Activated CD4-positive, alpha-beta T cell treated with anti-CD3 and anti-CD28 coated beads for 24 hours (primary cell): Measurements from ENCODE around the gene CDH23.

Experiments used
- DNase-seq, 2 donors: peaks; one replicate each; pipeline ENCODE4 v3.0.0-alpha.2; 2020; ENCODE audit warnings: low read depth in 2 of 2

CDH23 gene

DNA sequence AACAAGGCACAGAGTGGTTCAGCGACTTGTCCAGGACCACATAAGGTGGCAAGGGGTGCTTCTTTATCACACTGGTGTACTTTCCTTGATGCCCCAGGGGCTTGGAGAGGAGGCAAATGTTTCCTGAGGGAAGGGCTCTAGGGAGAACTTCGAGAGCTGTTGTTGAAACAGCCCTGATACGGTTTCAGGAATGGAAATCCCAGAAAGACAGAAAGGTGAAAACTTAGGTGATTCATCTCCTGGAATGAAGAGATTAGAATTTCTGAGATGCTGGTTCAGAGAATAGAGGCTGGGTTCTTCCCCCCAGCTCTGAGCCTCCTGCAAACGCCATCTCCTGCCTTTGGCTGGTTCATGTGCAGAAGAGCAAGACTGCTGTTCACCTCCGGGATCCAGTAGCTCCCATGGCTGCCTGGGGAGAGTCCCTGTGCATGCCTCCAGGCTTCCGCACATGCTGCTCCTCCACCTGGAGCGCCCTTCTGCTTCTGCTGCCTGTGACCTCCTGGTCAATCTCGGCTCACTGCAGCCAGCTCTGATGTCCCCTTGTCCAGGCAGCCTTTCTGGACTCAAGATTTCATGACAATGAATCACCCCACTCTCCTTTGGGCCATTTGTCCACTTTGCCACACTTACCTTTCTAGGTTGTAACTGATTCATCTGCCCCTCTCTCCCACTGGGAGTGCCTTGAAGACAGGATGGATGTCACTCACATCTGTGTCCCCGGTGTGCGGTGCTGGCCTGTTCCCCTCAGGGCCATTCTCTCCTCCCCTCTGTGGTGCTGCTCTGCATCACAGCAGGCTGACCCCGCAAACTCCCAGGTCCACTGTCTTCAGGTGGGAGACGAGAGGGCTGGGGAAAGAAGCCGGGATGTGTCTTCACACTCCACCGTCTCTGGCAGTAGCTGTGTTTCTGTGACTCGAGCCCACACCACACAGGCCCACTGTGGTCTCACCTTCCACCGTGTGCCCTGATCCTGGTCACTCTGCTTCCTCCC lies 3.6 kb upstream of the CDH23 start:
- DNase-seq = no peak

- DNase-seq = no peak
Observed at GRCh38 chr10:71393841-71394475, 2.8 kb upstream of the CDH23 start.

DNA sequence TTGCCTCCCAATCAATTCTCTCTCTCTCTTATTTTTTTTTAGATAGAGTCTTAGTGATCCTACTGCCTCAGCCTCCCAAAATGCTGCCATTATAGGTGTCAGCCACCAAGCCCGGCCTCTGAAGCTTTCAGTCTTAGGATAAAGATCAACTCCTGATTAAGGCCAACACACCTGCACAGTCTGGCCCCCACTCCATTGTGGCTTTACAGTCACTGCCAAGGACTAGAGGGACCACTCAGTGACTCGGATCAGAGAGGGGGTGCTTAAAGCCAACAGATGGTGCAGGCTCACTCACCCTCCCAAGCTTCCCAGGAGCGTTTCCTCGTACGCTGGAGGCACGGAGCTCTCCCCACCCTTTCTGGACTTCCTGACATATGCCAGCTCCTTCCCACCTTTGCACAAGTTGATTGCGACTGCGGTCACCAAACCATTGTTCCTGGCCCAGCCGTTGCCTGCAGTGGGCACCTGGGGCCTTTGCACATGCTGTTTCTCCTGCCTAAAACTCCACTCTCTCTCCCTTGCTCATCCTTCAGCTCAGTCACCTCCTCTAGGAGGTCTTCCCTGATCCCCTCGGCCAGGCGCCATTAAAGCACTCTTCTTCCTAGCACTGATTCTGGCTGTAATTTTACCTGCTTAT lies 1.7 kb upstream of the CDH23 start:
- DNase-seq = no peak

GRCh38 chr10:71395621-71396020 lies 1.1 kb upstream of the CDH23 start:
- DNase-seq = no peak

GRCh38 chr10:71396084-71396710 lies 523 bp upstream of the CDH23 start:
- DNase-seq = no peak

DNA sequence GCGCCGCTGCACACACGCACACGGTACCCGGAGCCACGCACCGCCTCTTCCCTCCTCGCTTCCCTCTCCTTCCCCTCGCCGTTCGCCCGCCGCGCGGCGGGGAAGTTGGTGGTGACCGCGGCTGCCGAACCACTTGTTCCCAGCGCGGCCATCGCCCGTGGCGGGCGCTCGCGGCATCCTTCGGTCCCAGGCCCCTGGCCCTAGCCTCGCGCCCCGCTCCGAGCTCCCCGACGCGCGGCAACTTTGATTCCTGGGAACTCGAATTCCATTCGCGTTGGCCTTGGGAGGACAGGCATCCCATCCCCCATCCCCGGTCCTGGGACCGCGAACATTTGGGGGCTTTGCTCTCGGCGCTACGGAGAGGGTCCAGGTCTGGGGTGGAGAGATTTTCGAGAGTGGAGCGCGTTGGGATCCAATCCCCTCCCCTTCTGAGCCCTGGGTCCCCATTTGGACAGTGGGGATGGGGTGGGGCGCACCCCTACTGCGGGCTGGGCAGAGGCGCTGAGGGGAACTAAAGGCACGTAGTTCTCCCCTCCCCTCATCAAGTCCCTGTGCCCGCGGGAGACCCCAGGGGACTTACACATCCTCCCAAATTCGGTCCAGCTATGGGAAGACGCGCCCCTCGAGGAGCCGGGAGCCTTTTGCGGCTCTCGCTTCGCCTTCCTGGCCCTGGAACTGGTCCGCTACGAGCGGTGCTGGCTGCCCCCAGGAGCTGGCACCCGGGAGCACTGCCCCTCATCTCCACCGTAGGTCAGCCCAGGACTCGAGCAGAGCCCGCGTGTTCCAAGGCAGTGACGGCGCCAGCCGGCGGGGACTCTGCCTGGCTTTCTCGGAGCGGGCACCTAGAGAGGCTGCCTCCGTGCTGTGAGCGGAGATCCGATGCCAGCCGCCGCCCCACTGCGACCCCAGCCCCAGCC lies 834 bp downstream of the CDH23 start:
- no peak for DNase-seq

DNA sequence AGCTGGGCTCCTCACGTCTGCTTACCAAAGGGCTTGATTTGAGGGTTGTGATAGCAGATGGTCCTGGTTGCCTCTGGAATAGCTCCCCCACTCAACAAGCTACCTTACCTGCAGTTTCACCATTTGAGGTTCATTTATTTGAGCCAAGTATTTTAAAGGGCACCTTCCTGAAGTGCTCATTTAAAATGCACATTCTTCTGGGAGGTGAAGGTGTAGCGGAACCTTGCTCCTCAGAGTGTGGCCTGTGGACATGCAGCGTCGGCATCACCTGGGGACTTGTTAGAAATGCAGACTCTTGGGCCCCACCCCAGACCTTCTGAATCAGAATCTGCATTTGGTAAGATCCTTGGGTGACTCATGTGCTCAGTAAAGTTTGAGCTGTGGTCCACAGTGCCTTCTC lies 2.3 kb downstream of the CDH23 start:
- DNase-seq = no peak

DNA sequence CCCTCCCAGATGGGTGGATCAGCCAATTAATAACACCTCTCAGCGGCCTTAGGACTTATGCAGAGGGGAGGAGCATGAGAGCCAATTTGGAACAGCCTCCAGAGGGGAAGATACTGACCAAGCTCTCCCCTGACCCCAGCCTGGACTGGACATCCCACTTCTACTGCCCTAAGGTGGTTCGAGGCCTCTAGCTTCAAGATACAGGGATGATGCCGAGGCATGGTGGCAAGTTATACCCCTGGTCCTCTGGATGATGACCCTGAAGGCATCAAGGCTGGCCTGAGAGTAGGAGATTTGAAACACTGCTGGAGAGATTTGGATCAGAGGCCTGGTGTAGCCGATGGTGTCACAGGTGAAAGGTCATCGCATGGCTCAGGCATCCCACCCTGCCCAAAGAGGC lies 3.2 kb downstream of the CDH23 start:
- DNase-seq = no peak

DNA sequence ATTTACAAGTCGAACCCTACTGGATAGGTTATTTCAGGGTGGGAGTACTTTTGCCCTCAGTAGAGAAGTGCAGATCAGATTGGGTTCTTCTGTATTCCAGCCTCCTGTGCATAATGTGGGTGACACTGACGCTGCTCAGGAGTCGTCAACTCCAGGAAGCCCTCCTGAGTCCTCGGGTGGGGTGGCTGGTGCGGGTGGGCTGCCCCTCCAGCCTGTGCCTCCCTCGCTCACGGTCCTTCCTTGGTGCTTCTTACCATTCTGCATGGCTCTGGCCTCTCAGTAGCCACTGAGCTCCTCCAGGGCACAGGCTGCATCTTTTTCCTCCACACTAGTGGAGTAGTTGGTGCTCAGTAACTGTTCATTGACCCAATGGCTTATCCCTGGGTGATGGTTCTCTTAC lies 4.3 kb downstream of the CDH23 start:
- no peak for DNase-seq

GRCh38 chr10:71402005-71402404 lies 5.3 kb downstream of the CDH23 start:
- no peak for DNase-seq

- no peak for DNase-seq
Observed at GRCh38 chr10:71404503-71405295, 8.0 kb downstream of the CDH23 start.

DNA sequence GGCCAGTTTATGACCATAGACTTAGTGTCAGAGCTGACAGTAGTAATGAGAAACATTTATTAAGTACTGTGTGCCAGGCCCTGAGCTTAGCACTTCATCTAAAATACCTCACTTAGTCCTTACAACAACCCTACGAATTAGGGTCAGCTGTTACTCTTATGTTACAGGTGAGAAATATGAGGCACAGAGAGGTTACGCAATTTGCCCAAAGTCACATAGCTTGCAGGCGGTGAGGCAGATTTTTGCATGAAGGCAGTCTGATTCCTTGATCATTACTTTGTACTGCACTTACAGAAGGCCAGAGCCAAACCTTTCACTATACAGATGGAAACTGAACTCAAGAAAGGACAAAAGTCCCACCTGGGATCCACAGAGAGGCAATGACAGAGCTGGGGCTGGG lies 10.2 kb downstream of the CDH23 start:
- DNase-seq = no peak

- DNase-seq = no peak
Observed at GRCh38 chr10:71408436-71409225, 11.9 kb downstream of the CDH23 start.

- DNase-seq = no peak
Observed at GRCh38 chr10:71409516-71410104, 12.9 kb downstream of the CDH23 start.

DNA sequence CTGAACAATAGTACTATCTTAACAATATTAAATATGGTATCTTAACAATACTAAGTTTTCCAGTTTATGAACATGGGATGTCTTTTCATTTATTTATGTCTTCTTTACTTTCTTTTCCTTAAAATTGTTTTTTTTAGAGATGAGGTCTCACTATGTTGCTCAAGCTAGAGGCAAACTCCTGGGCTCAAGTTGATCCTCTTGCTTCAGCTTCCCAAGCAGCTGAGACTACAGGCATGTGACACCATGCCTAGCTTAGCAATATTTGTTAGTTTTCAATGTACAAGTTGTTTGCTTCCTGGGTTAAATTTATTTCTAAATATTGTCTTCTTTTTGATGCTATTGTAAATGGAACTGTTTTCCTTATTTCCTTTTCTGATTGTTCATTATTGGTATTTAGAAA lies 16.9 kb downstream of the CDH23 start:
- no peak for DNase-seq

GRCh38 chr10:71414359-71414758 lies 17.6 kb downstream of the CDH23 start:
- no peak for DNase-seq

DNA sequence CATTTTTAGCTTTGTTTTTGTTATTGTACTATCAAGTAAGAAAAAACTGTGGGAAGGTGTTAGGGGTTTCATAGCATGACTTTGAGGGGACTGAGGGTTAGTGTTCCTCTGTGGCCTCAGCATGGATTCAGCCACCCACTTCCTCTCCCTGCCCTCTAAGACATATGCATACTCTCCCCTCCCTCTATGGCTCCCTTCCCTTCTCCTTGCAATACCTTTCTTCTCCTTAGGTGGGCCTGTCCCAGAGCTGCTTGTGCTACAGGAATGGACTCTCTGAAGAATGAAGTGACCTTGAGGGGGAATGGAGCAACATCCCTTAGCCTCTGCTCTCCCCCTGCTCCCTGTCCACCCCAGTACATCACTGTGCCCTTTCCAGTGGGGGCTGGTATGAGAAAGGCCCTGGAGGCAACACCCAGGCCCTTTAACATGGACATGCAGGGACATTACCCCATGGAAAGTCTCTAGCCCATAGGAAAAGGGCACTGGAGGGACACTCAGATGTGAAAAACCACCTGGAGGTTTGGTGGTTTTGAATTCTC lies 22.4 kb downstream of the CDH23 start:
- DNase-seq = no peak

DNA sequence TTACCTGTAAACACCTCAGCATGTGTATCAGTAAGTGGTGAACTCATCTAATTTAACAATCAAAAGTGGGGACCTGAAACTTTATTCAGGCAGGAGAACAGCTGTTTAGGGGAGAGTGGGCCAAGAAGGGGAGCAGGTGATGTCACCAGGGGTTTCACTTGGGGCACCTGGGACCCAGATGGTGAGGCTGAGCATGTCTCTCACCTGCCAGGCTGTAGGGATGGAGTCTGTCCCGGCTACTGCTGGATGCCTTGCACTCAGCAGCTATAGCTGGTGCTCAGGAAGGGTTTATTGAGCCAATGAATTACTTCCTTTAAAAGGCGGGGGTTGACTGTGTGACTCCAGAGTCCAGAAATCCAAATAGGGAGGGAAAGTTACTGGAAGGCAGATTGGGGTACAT lies 23.0 kb downstream of the CDH23 start:
- DNase-seq = no peak

DNA sequence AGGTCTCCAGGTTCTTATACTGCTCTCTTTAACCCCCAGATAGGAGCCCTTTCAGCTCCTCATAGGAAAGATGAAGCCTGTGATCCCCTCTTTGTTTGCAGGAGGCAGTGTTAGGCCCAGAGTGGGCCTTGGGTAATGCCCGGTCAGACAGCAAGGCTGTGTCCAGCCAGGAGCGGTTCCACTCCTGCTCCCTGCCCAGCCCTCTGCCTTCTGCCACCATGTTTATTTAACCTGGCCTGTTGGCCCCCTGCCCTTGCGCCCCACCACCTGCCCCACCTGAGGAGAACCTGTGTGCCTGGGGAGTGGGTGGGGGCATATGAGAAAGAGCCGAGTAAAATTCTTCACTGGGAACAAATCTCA lies 24.3 kb downstream of the CDH23 start:
- no peak for DNase-seq
